Measurements from ENCODE around the gene ZNRF4. TPM values are rescaled to one million over a fixed set of nuclear protein-coding genes. Genes with fewer than 3 reads are reported as not detected.

Gene ZNRF4
- total RNA-seq, 2 experiments from 2014 or later, result not detected

DNA sequence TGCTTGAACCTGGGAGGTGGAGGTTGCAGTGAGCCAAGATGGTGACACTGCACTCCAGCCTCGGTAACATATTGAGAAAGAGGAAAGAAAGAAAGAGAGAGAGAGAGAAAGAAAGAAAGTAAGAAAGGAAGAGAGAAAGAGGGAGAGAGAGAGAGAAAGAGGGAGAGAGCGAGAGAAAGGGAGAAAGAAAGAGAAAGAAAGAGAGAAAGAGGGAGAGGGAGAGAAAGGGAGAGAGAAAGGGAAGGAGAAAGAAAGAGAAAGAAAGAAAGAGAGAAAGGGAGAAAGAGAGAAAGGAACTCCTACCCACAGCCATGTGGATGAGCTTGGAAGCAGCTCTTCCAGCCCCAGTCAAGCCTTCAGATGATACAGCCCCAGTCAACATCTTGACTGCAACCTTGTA, 46.7 kb downstream of the ZNRF4 start:
- POLR2A ChIA-PET, result no interaction called here
- H3K27me3 Mint-ChIP-seq, result peaks cover 20% of the 10 kb centered on the region
- no peak overlapping the region for H3K4me3 Mint-ChIP-seq
- peaks cover 5% of the 10 kb centered on the region for H3K36me3 Mint-ChIP-seq
- intact Hi-C loops (cut with micrococcal nuclease), result no loop called here
- H3K9me3 Mint-ChIP-seq, result peaks cover 30% of the 10 kb centered on the region
- H3K27ac Mint-ChIP-seq, result no peak overlapping the region
- CTCF ChIA-PET, result interaction anchor here (1.4 kb wide), 1 partner anchor 22 kb away, joined by 3 read pairs; no protein-coding TSS in a partner anchor
- DNase-seq, result no peak
- H3K4me1 Mint-ChIP-seq (ENCODE audit: low read depth), result no peaks in the 10 kb centered on the region

GRCh38 chr19:5503598-5503997, 48.4 kb downstream of the ZNRF4 start:
- CTCF ChIA-PET, result no interaction called here
- H3K36me3 Mint-ChIP-seq, result peaks cover 5% of the 10 kb centered on the region
- DNase-seq, result no peak
- H3K4me3 Mint-ChIP-seq, result no peak overlapping the region
- no peaks in the 10 kb centered on the region for H3K4me1 Mint-ChIP-seq (ENCODE audit: low read depth)
- H3K27ac Mint-ChIP-seq, result no peak overlapping the region
- intact Hi-C loops (cut with micrococcal nuclease), result no loop called here
- H3K9me3 Mint-ChIP-seq, result peaks cover 30% of the 10 kb centered on the region
- POLR2A ChIA-PET, result no interaction called here
- H3K27me3 Mint-ChIP-seq, result peaks cover 9% of the 10 kb centered on the region

- H3K4me3 Mint-ChIP-seq, result no peak overlapping the region
- H3K27ac Mint-ChIP-seq, result no peak overlapping the region
- no peaks in the 10 kb centered on the region for H3K4me1 Mint-ChIP-seq (ENCODE audit: low read depth)
- intact Hi-C loops (cut with micrococcal nuclease), result no loop called here
- peaks cover 9% of the 10 kb centered on the region for H3K27me3 Mint-ChIP-seq
- peaks cover 30% of the 10 kb centered on the region for H3K9me3 Mint-ChIP-seq
- ChIA-PET POLR2A (no interaction called here), CTCF (no interaction called here)
- DNase-seq, result no peak
- peaks cover 5% of the 10 kb centered on the region for H3K36me3 Mint-ChIP-seq
These were observed 48.9 kb downstream of the ZNRF4 start for GRCh38 chr19:5504114-5504513.

Other genes starting within 250 kb of the ZNRF4 start
- under 1 TPM; 0.39 to 0.69 TPM for gene PTPRS, start 114.6 kb upstream of the ZNRF4 start, total RNA-seq
- 1 to 10 TPM; 1.0 to 1.1 TPM for gene TINCR, start 112.5 kb downstream of the ZNRF4 start, total RNA-seq
- gene SAFB2, start 167.4 kb downstream of the ZNRF4 start, total RNA-seq, result 10 to 100 TPM; 63.5 to 76.4 TPM
- gene SAFB, start 167.7 kb downstream of the ZNRF4 start, total RNA-seq, result 100 to 1,000 TPM; 103 to 113 TPM
- gene MICOS13, start 225.1 kb downstream of the ZNRF4 start, total RNA-seq, result 10 to 100 TPM; 50.9 to 55.3 TPM
- gene HSD11B1L, start 225.6 kb downstream of the ZNRF4 start, total RNA-seq, result 1 to 10 TPM; 3.8 to 4.1 TPM
- gene RPL36, start 234.9 kb downstream of the ZNRF4 start, total RNA-seq, result 1,000 to 10,000 TPM; 1,487 to 1,524 TPM

Data from activated CD4-positive, alpha-beta memory T cell treated with anti-CD3 and anti-CD28 coated beads for 36 hours (primary cell).